Ishikawa (cell line): ENCODE results near the gene RAB44.

Source experiments
- CREB1 ChIP-seq: IDR thresholded peaks from 2 replicates; pipeline ENCODE4 v1.6.1; 2012; ENCODE audit warnings: low read depth
- EGR1 ChIP-seq: IDR thresholded peaks from 2 replicates; pipeline ENCODE4 v1.6.1; 2012
- FOXM1 ChIP-seq: IDR thresholded peaks from 2 replicates; pipeline ENCODE4 v1.6.1; 2012; ENCODE audit warnings: low read depth, borderline replicate concordance
- RAD21 ChIP-seq: IDR thresholded peaks from 2 replicates; pipeline ENCODE4 v1.6.1; 2012; ENCODE audit warnings: low read depth
- TF ChIP-seq, protein P1 (sequence below): IDR thresholded peaks from 2 replicates; pipeline ENCODE4 v1.6.1; 2012

DNA sequence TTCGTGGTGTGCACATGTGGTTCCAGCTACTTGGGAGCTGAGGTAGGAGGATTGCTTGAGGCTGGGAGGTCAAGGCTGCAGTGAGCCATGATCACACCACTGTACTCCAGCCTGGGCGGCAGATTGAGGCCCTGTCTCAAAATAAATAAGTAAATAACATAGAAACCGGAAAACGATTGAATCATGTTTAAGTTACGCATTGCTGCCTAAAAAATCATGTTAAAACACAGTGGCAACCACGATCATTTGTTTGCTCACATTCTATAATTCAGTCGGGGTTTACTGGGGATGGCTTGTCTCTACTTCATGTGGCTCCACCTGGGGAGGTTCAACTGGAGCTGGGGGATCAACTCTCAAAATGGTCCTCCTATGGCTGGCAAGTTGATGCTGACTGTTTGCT, 27.4 kb upstream of the RAB44 start:
- TF ChIP-seq FOXM1 (no peak), EGR1 (no peak), RAD21 (no peak), CREB1 (no peak)
- TF ChIP-seq, protein P1, sequence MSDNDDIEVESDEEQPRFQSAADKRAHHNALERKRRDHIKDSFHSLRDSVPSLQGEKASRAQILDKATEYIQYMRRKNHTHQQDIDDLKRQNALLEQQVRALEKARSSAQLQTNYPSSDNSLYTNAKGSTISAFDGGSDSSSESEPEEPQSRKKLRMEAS = no peak
